IPS DF 6.9 (cell line): Measurements from ENCODE around the gene DYNC1LI1.
"Not testable (repeated sequence)": the region's sequence is repeated elsewhere in the genome, so short reads cannot be mapped to it uniquely, and the experiment has no call there.

Source experiments
- DNase-seq: peaks from one replicate; pipeline ENCODE4 v3.0.0-alpha.2; 2013; ENCODE audit warnings: low read depth, low spot score
- H3K27ac ChIP-seq: one replicate; pipeline ENCODE4 v1.5.1; 2013; ENCODE audit warnings: low read length, control low read depth
- H3K27me3 ChIP-seq: 2 replicates; pipeline ENCODE4 v1.6.1; 2013; ENCODE audit warnings: mild to moderate bottlenecking, low read length; ENCODE audit not compliant: control insufficient read depth, insufficient read depth
- H3K36me3 ChIP-seq: 2 replicates; pipeline ENCODE4 v1.6.1; 2013; ENCODE audit warnings: low read length; ENCODE audit not compliant: control insufficient read depth, insufficient read depth
- H3K4me1 ChIP-seq: 2 replicates; pipeline ENCODE4 v1.6.1; 2013; ENCODE audit warnings: low read length; ENCODE audit not compliant: control insufficient read depth, insufficient read depth
- H3K4me3 ChIP-seq: 2 replicates; pipeline ENCODE4 v1.5.1; 2013; ENCODE audit warnings: mild to moderate bottlenecking, low read length
- H3K9me3 ChIP-seq: 2 replicates; pipeline ENCODE4 v1.6.1; 2013; ENCODE audit warnings: low read length, inconsistent platforms; ENCODE audit not compliant: control insufficient read depth, insufficient read depth
- WGBS: extraction: QIAGEN DNeasy Blood & Tissue Kit; methylation state at CpG from one replicate; pipeline ENCODE4 v1.1.7; 2013; ENCODE audit warnings: mixed read lengths, missing lambda C conversion rate; ENCODE audit not compliant: insufficient read length, insufficient coverage; 5-methylcytosine and 5-hydroxymethylcytosine counted together

The DYNC1LI1 gene

DNA sequence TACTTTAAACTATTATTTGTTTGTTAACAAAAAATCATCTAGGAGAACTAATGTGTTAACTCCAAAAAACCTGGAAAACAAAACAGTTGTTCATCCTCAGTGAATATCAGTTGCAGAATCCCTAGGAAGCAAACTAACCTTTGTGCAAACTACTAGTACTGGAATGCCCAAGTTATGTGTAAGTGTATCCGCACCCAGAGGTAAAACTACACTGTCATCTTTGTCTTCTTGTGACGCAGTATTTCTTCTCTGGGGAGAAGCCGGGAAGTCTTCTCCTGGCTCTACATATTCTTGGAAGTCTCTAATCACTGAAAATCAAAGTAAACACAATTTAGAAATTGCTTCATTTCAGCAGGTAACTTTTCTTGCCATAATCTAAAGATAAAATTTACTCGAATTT is 29.8 kb downstream of the DYNC1LI1 start:
- H3K9me3 ChIP-seq = no peaks in the 10 kb centered on the region
- H3K27me3 ChIP-seq = no peaks in the 10 kb centered on the region
- H3K4me3 ChIP-seq = no peak overlapping the region
- H3K4me1 ChIP-seq = no peaks in the 10 kb centered on the region
- no peak overlapping the region for H3K27ac ChIP-seq
- H3K36me3 ChIP-seq = no peaks in the 10 kb centered on the region
- no CpG with 5 or more reads among the region's 4 CpGs for WGBS
- no peak for DNase-seq

- WGBS = no CpG with 5 or more reads among the region's 1 CpG
- Histone ChIP-seq H3K36me3 (no peaks in the 10 kb centered on the region), H3K27ac (no peak overlapping the region), H3K27me3 (no peaks in the 10 kb centered on the region), H3K4me3 (no peak overlapping the region), H3K9me3 (no peaks in the 10 kb centered on the region), H3K4me1 (no peaks in the 10 kb centered on the region)
- DNase-seq = no peak
Observed at GRCh38 chr3:32532434-32532833, 38.2 kb downstream of the DYNC1LI1 start.

GRCh38 chr3:32531010-32531647 is 39.5 kb downstream of the DYNC1LI1 start:
- H3K27me3 ChIP-seq = no peaks in the 10 kb centered on the region

GRCh38 chr3:32525720-32526119 is 44.9 kb downstream of the DYNC1LI1 start:
- no peaks in the 10 kb centered on the region for H3K4me1 ChIP-seq
- no peak overlapping the region for H3K4me3 ChIP-seq
- H3K27me3 ChIP-seq = no peaks in the 10 kb centered on the region
- H3K36me3 ChIP-seq = no peaks in the 10 kb centered on the region; the same call in 1 of the 2 replicates
- DNase-seq = no peak
- no peaks in the 10 kb centered on the region for H3K9me3 ChIP-seq
- no peak overlapping the region for H3K27ac ChIP-seq

More at GRCh38 chr3:32531010-32531647, 39.5 kb downstream of the DYNC1LI1 start:
- H3K36me3 ChIP-seq = no peaks in the 10 kb centered on the region; the same call in 1 of the 2 replicates
- H3K4me1 ChIP-seq = no peaks in the 10 kb centered on the region
- no peak overlapping the region for H3K27ac ChIP-seq
- H3K9me3 ChIP-seq = no peaks in the 10 kb centered on the region
- no peak for DNase-seq
- H3K4me3 ChIP-seq = no peak overlapping the region

GRCh38 chr3:32522682-32523081 is 48.0 kb downstream of the DYNC1LI1 start:
- Histone ChIP-seq H3K27ac (no peak overlapping the region), H3K9me3 (no peaks in the 10 kb centered on the region), H3K4me1 (no peaks in the 10 kb centered on the region), H3K4me3 (no peak overlapping the region), H3K36me3 (no peaks in the 10 kb centered on the region; the same call in 1 of the 2 replicates), H3K27me3 (no peaks in the 10 kb centered on the region)
- no CpG with 5 or more reads among the region's 7 CpGs for WGBS
- no peak for DNase-seq

- not testable (repeated sequence) for H3K4me1 ChIP-seq, H3K9me3 ChIP-seq, DNase-seq, H3K4me3 ChIP-seq, H3K27me3 ChIP-seq, H3K36me3 ChIP-seq, H3K27ac ChIP-seq
- WGBS = no CpG with 5 or more reads among the region's 5 CpGs
Observed at GRCh38 chr3:32518921-32519320, 51.7 kb downstream of the DYNC1LI1 start.

DNA sequence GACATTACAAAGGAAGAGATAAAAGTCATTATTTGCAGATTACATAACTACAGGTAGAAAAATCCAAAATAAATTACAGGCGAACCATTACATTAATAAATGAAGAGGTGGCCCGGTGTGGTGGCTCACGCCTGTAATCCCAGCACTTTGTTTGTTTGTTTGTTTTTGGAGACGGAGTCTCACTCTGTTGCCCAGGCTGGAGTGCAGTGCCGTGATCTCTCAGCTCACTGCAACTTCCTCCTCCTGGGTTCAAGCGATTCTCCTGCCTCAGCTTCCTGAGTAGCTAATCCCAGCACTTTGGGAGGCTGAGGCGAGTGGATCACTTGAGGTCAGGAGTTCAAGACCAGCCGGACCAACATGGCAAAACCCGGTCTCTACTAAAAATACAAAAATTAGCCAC is 53.9 kb downstream of the DYNC1LI1 start:
- H3K36me3 ChIP-seq, H3K4me3 ChIP-seq, H3K9me3 ChIP-seq, H3K27ac ChIP-seq, H3K4me1 ChIP-seq, DNase-seq, H3K27me3 ChIP-seq: not testable (repeated sequence)
- WGBS = no CpG with 5 or more reads among the region's 9 CpGs

GRCh38 chr3:32511005-32511404 is 59.7 kb downstream of the DYNC1LI1 start:
- Histone ChIP-seq H3K36me3 (no peaks in the 10 kb centered on the region), H3K4me1 (peaks cover 2% of the 10 kb centered on the region; the same call in 1 of the 2 replicates), H3K27me3 (no peaks in the 10 kb centered on the region), H3K9me3 (no peaks in the 10 kb centered on the region), H3K4me3 (no peak overlapping the region), H3K27ac (no peak overlapping the region)
- no peak for DNase-seq
- WGBS = no CpG with 5 or more reads among the region's 2 CpGs

DNA sequence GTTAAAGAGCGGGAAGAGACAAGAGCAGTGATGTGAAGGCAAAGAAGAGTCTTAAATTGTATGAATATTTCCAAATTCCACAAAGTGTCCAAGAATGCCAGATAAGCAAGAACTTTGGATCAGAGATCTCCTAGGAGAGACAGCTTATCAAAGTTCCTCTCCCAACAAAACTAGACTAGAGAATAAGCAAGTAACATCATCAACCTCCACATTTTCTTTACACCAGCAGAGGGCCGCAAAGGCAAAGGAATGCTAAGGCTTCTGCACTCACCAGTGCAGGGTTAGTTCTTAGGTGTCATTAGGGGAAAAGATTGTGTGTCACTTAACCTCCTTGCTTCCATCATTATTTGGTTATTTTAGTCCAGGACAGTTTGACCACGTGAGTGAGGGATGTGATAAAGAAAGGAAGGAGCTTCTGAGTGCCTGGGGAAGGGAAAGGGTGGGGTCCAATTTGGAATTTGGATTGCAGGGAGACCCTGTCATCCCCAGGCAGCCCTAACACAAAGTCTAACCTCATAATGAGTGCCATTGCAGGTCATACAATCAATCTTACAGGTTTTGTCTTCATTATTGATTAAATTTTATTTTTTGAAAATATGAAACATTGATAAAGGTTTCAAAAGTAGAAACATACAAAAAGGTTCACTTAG is 60.5 kb downstream of the DYNC1LI1 start:
- no peaks in the 10 kb centered on the region for H3K27me3 ChIP-seq
- H3K36me3 ChIP-seq = no peaks in the 10 kb centered on the region
- no peak overlapping the region for H3K4me3 ChIP-seq
- no CpG with 5 or more reads among the region's 3 CpGs for WGBS
- H3K4me1 ChIP-seq = peaks cover 2% of the 10 kb centered on the region; the same call in 1 of the 2 replicates
- DNase-seq = no peak
- no peaks in the 10 kb centered on the region for H3K9me3 ChIP-seq
- H3K27ac ChIP-seq = no peak overlapping the region

- H3K4me1 ChIP-seq = peaks cover 3% of the 10 kb centered on the region; the same call in 1 of the 2 replicates
Observed at GRCh38 chr3:32508711-32509110, 61.9 kb downstream of the DYNC1LI1 start.

GRCh38 chr3:32506466-32506865 is 64.2 kb downstream of the DYNC1LI1 start:
- WGBS = no CpG with 5 or more reads among the region's 4 CpGs

More at GRCh38 chr3:32508711-32509110, 61.9 kb downstream of the DYNC1LI1 start:
- Histone ChIP-seq H3K36me3 (no peaks in the 10 kb centered on the region), H3K9me3 (no peaks in the 10 kb centered on the region), H3K27me3 (no peaks in the 10 kb centered on the region), H3K4me3 (no peak overlapping the region), H3K27ac (no peak overlapping the region)
- DNase-seq = no peak
- WGBS = no CpG with 5 or more reads among the region's 7 CpGs

More at GRCh38 chr3:32506466-32506865, 64.2 kb downstream of the DYNC1LI1 start:
- Histone ChIP-seq H3K4me1 (peaks cover 3% of the 10 kb centered on the region; the same call in 1 of the 2 replicates), H3K36me3 (no peaks in the 10 kb centered on the region), H3K27me3 (no peaks in the 10 kb centered on the region), H3K9me3 (no peaks in the 10 kb centered on the region), H3K27ac (no peak overlapping the region), H3K4me3 (no peak overlapping the region)
- DNase-seq = no peak
